ENCODE measurements around the gene ARHGAP31.

- TF ChIP-seq POLR2A (IDR thresholded peaks at IDR 0.05; ENCODE audit: low read length) = no peak
- no peak for TF ChIP-seq GATA1 (IDR thresholded peaks at IDR 0.05; ENCODE audit: low read depth, low read length)
Observed at GRCh38 chr3:119313461-119313860, 19.3 kb downstream of the ARHGAP31 start.
